NCI-H748 treated with DMSO at 0.1 percent for 48 hours (cell line): ENCODE measurements around the gene DCAF15.

Experiments used
- DNase-seq: peaks from one replicate; lab custom pipeline; 2025; lab: John Stamatoyannopoulos, UW

Gene DCAF15

DNA sequence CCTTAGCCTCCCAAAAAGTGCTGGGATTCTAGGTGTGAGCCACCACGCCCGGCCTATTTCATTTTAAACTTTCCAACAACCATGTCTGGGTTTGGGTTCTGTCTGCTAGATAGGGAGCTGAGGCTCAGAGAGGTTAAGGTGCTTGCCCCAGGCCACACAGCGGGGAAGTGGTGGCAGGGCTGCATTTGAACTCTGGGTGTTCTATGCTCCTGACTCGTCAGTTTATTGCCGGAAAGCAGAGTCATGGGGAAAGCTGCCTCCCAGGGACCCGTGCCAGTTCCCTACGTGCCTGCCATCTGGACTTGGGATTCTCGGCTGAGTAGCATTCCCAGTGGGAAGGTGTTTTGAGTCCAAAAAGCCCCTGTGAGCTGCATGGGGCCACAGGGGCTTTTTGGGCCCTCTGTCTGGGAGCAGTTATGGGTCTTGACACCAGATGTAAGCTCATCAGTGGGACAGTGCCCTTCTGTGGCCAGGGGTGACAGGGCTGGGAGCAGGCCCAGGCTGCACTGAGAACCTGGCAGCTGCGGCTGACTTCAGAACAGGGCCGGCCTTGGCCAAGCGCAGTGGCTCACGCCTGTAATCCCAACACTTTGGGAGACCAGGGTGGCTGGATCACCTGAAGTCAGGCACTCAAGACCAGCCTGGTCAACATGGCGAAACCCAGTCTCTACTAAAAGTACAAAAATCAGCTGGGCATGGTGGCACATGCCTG lies 42.9 kb downstream of the DCAF15 start:
- no peak for DNase-seq

DNA sequence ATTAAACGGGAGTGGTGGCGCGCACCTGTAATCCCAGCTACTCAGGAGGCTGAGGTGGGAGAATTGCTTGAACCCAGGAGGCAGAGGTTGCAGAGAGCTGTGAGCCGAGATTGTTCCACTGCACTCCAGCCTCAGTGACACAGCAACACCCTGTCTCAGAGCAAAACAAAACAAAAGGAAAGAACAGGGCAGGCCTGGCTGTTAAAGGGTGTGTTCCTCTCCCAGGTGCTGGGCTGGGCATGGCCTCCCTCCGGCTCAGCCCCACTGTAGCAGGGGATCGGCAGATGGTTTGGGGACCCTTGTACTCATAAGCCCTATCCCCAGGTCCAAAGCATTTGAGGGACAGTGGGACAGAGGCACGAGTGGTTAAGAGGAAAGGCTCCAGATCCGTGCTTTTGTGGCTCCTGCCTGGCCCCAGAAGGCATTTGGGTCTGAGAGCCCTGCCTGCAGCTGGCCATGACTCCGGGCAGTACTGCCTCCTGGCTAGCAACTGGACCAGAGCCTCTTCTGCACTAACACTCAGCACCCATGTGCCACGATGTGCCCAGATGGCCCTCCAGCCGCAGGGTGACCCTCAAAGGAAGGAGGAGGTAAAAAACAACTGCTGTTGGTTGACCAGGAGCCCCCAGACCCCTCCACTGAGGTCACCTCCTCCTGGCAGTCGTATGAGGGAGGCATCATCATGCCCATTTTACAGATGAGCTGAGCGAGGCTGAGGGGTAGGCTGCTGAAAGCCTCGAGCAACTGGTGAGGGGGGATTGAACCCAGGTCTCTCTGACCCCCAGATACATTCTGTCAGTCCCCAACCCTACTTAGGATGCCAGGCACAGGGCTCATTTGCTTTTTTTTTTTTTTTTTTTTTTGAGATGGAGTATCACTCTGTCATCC lies 43.8 kb downstream of the DCAF15 start:
- DNase-seq = no peak

DNA sequence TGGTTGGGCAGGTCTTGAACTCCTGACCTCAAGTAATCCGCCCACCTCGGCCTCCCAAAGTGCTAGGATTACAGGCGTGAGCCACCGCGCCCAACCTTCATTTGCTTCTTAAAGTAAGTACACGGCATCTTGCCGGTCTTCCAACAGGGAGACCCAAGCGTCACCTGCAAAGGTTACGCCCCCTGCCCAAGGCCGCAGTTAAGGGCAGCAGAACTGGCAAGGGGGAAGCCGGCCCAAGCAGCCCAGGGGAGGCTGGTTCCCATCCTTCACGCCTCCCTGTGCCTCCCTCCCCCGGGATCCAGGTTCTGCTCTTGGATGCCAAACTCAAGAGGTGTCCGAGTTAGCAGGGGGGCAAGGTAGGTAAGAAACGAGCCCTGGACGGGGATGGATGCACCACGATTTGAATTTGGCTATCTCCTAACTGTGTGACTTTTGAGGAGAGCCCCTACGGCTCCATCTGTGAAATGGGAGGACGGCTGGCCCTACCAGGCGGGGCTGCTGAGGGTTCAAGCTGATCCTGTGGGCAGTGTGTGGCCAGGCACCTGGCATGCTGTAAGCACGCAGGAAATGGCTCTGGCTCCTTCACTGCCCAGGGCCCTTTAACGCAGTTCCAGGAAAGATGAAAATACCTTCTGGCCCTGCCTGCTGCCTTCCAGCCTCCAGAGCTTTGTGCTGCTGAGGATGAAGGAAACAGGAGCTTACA lies 44.8 kb downstream of the DCAF15 start:
- no peak for DNase-seq

DNA sequence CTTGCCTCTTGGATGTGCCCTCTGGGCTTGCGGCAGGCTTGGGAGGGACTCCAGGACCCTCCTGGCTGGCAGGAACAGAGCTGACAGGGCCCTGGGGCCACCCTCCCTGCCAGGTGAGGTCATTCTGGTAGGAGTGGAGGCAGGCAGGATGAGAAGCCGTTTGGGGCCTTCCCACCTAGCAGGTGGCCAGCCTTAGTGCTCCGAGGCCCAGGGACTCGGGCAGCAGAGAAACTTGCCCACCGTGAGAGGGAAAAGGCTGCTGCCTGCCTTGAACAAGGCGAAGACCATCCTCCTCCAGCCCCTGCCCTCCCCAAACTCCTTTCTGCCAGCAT lies 45.3 kb downstream of the DCAF15 start:
- no peak for DNase-seq

DNA sequence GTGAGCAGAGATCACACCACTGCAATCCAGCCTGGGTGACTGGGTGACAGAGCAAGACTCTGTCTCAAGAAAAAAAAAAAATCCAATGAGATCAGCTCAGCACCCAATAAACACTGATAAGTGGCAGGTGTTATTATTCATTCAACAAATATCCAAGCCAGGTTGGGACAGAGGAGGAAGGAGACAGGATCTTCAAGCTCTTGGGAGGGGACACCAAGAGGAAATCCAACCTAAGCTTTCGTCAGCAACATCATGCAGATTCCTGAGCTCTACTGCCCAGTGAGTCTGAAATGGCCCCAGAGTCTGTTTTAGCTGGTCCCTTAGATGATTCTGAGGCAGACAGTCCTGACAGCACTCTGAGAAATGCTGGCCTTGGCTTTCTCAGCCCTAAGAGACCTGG lies 46.1 kb downstream of the DCAF15 start:
- DNase-seq = no peak

DNA sequence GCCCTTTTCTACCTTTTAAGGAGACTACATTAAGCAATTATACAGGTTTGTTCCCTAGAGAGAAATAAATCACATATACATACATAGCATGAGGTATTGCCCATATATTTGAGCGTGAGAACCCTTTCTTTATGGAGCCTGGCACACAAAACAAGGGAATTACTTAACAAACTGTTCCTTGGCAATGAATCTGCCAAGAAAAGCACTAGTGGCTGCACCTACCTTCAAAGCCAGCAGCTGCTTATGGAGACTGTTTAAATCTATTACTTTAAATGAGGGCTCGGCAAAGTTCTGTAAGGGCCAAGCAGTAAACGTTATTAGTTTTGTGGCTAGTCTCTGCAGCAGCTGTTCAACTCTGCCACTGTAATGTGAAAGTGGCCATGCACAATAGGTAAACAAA lies 46.8 kb downstream of the DCAF15 start:
- DNase-seq = no peak

DNA sequence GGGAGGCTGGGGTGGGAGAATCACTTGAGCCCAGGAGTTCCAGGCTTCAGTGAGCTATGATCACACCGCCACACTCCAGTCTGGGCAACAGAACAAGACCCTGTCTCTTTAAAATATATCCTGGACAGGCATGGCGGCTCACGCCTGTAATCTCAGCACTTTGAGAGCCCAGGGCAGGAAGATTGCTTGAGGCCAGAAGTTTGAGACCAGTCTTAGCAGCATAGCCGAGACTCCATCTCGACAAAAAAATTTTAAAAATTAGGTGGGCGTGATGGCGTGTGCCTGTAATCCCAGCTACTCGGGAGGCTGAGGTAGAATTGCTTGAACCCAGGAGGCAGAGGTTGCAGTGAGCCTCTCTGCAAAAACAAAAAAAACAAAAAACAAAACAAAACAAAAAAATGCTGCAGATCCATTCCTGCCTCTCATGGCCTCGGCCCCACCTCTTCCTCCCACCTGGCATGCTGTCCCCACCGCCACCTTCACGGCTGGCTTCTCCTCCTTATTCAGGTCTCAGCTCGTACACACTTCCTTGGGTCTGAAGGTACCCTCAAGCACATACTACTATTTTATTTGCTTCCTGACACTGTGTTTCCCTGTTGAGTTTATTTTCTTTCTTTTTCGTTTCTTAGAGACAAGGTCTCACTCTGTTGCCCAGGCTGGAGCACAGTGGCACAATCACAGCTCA lies 48.5 kb downstream of the DCAF15 start:
- no peak for DNase-seq

DNA sequence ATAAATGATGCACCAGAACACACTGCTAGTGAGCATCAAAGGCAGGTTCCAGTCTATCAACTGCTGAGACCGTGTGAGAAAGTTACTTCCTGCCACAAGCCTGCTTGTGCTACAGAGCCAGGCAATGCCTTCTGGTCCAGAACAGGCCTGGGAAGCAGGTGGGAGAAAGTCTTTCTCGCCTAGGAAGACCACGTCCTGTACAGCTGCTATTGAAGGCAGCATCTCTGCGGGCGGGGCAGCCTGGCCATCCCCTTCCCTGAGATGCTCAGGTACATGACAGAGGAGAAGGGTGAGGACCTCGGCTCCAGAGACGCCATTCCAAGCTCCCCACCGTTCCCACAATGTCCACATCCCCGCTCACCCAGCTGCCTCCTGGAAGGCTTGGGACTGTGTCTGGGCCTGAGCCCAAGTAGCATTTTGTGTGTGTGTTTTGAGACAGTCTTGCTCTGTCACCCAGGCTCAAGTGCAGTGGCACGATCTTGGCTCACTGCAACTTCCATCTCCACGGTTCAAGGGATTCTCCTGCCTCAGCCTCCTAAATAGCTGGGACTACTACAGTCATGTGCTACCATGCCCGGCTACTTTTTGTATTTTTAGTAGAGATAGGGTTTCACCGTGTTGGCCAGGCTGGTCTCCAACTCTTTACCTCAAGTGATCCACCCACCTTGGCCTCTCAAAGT lies 50.4 kb downstream of the DCAF15 start:
- no peak for DNase-seq

DNA sequence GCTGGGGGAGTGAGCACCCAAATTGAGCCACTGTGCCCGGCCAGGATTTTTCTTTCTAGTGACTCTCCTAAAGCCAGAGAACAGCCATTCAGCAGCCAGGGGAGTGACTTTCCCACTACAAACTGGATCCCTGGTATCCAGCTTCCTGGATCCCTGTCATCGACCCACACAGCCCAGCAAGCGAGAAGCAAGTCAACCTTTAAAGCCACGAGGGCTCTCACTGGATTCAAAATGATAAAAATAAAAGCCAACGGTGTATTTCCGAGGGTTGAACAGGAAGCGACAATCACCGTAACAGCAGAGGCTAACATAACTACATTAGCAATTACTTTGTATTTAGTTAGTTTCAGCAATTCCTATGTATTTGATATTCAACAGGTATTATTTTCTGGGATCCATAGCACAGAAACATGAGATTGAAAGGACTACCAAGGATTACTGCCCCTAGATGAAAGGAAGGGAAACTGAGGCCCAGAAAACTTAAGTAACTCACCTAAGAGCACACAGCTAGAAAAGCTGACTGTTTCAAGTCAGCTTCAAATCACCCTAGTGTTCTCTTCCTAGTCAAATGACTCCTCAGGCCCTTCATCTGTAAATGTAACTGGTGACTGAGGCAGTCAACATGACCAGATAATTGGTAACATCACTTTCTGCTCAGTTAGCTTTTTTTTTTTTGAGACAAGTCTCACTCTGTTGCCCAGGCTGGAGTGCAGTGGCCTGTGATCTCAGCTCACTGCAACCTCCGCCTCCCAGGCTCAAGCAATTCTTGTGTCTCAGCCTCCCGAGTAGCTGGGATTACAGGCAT lies 51.1 kb downstream of the DCAF15 start:
- no peak for DNase-seq

DNA sequence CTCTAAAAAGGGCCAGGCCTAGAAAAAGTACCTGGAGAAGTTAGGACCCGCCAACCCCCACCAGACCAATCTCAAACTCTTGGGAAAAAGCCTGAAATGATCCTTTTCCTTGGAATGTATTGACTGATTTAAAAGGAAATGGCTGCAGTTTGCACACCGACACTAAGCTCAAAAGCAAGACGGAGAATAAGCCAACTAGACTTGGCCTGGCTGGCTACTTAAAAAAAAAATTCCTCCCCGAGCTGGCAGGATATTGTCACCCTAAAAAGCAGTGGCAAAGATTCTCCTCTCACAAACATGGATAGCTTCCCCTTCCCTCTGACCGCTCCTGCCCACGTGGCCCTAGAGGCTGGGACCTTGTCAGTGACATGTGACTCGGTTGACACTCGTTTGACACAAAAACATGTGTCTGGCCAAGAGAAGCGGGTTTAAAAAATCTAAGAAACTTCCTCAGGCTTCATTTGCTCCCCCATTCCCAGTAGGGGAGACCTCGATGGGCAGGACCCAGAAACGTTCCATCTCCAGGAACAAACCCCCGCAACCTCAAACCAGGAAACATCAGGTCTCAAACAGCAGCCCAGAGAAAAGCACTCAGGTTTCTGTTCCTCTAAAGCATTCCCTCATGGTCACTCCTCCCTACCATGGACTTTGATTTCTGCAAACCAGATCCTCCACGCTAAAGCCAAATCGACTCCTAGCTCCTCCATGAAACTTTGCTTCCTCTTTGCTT lies 52.5 kb downstream of the DCAF15 start:
- DNase-seq = no peak

DNA sequence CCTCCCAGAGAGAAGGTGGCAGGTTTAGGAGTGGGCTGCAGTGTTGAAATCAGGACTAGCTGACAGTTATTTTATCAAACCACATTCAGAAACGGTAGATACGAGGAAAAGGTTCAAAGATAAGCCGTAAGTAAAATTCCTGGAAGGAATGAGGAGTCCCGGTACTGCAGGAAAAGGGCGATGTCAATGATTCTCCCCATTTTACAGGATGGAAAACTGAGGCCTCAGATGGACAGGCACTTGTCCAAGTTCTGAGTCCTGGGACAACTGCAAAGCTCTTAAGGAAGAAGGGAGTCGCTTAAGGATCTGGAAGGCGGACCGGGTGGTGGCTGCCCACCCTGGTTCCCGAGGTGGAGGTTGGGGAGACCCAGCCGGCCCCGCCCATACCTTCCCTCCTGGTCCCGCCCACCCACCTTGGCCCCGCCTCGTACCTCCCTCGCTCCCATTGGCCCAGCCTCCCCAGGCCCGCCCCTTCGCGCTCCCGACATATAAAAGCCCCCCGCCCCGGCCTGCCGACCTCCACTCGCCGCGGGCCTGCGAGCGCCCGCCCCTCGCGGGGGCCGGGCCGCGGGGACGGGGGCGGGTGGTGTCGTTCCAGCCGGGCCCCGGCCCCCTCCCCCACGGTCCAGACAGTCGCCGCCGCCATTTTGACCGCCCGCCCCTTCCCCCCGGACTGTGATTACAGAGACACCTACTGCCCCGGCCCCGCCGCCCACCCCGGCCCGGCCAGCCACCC lies 53.2 kb downstream of the DCAF15 start:
- peak; percentile 49 for DNase-seq

DNA sequence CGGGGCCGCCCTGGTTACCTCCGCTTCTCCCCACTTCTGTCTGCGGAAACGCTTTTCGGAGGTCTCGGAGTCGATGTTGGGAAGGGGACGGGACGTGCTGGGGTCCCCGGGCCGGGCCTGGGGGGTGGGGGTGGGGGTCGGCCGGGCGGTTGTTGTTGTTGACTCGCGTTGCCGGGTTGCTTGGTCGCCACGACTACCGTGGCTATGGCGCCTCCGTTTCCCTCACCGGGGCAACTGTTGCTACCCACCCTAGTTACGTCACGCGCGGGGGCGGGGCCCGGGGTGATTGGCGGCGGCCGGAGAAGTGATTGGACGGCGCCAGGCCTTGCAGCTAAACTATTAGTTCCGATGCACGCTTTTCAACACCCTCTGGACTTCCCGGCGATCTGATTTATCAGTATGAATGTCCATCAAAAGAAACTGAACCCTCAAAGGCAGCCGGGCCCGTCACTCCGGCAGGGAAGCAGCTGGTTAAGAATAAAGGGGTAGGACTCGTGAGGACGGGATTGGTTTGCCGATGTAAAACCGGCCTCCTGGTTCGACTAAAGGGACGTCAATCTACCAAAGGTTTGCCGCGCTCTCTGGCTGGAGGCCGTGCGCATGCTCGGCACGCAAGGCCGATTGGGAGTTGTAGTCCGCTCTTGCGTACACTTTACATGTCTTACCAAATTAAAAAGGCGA lies 53.9 kb downstream of the DCAF15 start, which contains the start of gene RFX1:
Gene RFX1, minus strand, starts transcription at position 236 of the 681 bp plus-strand sequence. CDS start 12,477 bp downstream, outside the sequence.
- peak; percentile 98 for DNase-seq

DNA sequence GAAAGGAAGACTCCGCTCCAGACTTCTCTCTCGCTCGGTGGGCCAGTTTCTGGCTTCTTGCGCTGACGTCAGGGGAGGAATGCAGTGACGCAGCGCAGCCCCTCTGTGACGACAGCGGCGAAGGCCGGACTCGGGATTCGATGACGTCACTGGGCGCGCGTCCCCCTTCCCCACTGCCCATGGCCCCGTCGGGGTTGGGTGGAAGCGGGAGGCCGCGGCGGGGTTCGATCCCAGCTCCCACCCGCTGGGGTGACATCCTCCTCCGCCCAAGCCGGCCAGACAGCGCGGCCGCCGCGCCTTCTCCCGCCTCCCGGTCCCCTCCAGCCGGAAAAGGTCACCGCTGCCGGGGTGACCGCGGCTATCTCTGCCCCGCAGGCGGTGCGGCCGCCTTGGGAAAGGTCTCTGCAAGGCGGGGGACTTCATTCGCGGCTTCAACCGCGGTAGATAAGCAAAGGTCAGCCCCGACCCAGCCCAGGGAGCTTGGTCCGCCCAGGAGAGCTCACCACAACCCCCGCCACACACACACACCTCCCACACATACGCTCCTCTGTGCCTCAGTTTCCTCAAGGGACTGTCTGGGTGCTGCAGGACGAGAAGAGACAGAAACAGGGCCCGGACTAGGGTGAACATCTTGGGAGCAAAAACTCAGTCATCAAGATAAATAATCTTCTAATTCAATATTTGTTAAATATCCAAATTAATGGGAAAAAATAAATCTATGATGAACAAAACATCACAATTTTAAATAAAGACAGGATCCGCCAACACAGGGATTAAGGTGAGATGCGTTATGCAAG lies 54.7 kb downstream of the DCAF15 start:
- no peak for DNase-seq
